HG03571 (cell line): ENCODE data around the gene DCHS1.
"Not testable (repeated sequence)": the region's sequence is repeated elsewhere in the genome, so short reads cannot be mapped to it uniquely, and the experiment has no call there.

Experiments
- ATAC-seq: cut with Tn5 transposase; IDR thresholded peaks from one replicate; pipeline ENCODE4 v1.9.1; 2021; ENCODE audit not compliant: unreplicated experiment

The DCHS1 gene

DNA sequence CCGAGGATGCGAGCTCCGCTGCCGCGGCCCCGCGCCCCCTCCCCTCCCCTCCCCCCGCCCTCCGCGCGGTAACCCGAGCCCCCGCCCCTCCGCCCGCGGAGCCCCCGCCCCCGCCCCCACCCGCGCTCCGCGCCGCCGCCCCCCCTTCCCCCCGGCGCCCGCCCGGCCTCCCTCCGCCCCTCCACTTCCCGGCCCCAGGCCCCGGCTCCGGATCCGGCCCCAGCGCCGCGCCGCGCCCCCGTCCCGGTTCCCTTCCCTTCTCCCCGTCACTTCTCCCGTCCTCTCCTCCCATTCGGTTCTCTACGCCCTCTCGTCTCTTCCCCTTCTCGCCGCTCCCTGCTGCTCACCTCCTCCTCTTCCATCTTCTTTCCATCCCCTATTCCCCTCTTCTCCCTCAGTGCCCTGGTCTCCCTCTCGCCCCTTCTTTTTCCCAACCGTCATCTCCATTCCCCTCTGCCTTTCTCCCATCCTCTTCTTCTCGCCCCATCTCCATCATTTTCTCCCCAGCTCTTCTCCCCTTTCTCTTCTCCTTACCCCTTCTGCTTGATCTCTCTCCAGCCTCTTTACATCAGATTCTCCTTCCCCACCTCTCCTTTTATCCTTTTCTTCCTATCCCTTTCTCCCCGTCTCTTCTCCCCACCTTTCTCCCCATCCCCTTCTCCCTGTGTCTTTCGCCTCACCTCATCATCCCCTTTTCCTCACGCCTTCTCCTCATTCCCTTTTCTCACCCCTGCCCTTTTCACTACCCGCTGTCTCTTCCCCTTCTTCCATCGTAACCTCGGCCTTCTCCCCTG, at the start of gene DCHS1:
TSS of gene DCHS1 (minus strand) at position 20 of the 794 bp plus-strand sequence. CDS start 14,196 bp downstream, outside the sequence.
- no peak for ATAC-seq

- ATAC-seq: no peak
Observed at GRCh38 chr11:6703247-6704063, 47.8 kb upstream of the DCHS1 start.

- not testable (repeated sequence) for ATAC-seq
Observed at GRCh38 chr11:6701955-6702354, 46.3 kb upstream of the DCHS1 start.

DNA sequence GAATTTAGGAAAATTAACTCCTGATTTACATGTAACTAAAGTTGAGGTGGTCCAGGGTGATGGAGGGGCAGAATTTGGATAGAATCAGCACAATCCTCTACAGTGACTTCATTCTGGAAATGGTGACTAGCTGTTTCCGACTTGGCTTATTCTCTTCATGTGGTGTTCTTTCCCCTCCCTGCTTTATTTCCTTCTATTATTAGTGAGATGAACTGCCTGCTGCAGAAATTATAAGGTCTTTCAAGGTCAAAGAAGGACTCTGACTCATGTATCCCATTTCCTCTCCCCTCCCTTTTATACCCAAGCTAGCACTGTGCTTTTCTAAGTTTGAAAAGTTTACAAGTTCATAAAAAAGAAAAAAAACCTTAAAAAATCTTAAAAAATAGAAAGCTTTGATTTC, 39.8 kb upstream of the DCHS1 start:
- no peak for ATAC-seq

- no peak for ATAC-seq
Observed at GRCh38 chr11:6694229-6694535, 38.6 kb upstream of the DCHS1 start.

- no peak for ATAC-seq
Observed at GRCh38 chr11:6693342-6694228, 38.0 kb upstream of the DCHS1 start.

- ATAC-seq: no peak
Observed at GRCh38 chr11:6692128-6692527, 36.5 kb upstream of the DCHS1 start.

GRCh38 chr11:6690431-6691132, 35.0 kb upstream of the DCHS1 start:
- not testable (repeated sequence) for ATAC-seq

GRCh38 chr11:6687876-6688275, 32.3 kb upstream of the DCHS1 start:
- no peak for ATAC-seq

DNA sequence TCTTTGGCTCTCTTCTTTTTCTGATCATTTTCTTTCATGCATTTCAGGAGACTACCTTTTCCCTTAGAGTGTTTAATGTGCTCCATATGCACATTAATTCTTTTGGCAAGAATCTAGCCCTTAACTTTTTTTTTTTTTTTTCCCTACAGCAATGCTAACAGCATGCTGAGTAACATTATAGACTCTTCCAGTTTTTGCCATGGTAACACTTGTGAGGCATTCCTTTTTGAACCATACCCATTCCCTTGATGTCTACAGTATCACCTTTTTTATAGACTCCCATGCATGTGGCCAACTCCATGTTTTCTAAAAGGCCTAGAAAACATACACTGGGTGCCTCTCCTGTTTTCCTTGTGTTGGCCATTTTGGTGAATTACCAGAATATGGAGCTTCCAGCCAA, 30.4 kb upstream of the DCHS1 start:
- no peak for ATAC-seq

- ATAC-seq: not testable (repeated sequence)
Observed at GRCh38 chr11:6684068-6684467, 28.5 kb upstream of the DCHS1 start.

- ATAC-seq: peak; percentile 87
Observed at GRCh38 chr11:6682936-6683861, 27.6 kb upstream of the DCHS1 start, which contains the start of gene MRPL17. TSS of gene MRPL17 (minus strand) at chr11:6683340. CDS start at chr11:6683296, 44 bp downstream.

- ATAC-seq: peak; percentile 1
Observed at GRCh38 chr11:6682591-6682935, 27.0 kb upstream of the DCHS1 start.

GRCh38 chr11:6681949-6682348, 26.3 kb upstream of the DCHS1 start:
- ATAC-seq: no peak

DNA sequence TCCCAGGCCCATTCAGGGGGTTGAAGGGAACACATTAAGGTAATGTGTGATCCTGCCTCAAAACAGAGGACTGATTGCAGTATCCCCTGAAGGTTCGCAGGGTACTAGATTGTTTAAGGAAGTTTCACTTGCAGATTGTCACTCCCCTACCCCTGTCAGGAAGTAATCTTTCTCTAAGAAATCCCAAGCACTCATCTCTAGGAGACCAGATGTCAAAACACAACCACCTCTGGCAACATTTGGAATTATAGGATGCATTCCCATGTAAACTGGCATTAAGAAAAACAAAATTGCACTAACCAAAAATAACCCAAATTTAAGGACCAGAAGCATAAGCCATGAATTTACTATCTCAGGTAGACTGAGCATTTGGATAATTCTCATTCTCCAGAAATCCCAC, 25.9 kb upstream of the DCHS1 start:
- no peak for ATAC-seq

GRCh38 chr11:6677018-6677417, 21.4 kb upstream of the DCHS1 start:
- no peak for ATAC-seq

- ATAC-seq: no peak
Observed at GRCh38 chr11:6674862-6675261, 19.3 kb upstream of the DCHS1 start.

GRCh38 chr11:6674219-6674597, 18.6 kb upstream of the DCHS1 start:
- no peak for ATAC-seq

DNA sequence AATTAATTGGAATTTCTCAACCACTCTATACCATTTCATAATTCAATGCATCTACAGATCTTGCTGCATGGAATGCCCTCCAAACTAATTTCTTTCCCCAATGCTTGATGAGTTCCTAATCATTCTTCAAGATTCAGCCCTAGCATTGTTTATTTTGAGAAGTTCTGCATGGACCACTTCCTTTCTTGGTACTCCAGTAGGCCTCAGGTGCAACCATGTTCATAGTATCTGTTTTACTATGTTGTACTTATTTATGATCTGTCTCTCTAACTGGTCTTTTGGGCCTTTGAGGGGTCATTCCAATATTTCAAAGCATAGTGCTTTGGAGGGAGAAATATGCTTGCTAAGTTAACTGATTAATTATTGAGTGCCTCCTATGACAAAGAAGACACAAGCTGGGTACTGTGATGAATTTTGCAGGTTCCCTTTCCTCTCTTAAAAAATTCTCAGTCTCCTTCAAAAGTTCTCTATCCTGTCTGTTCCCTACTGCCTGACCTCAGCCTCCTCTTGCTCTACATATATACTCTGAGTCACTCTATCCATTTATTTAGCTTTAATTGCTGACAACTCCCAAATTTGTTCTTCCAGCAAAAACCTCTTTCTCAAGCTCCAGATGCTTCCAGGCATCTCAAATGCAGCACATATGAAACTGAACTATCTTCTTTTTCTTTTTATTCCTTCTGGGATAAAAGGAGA, 18.1 kb upstream of the DCHS1 start:
- no peak for ATAC-seq
